ENCODE results near the gene ARHGEF40.

The ARHGEF40 gene

GRCh38 chr14:21083565-21084325 is 13.6 kb downstream of the ARHGEF40 start:
- DNase-seq (ENCODE audit: low read depth), result no peak

GRCh38 chr14:21084396-21084795 is 14.3 kb downstream of the ARHGEF40 start:
- no peak for DNase-seq (ENCODE audit: low read depth)

- DNase-seq (ENCODE audit: low read depth), result peak; percentile 90
Measured at GRCh38 chr14:21084998-21085853, 15.1 kb downstream of the ARHGEF40 start.

- DNase-seq (ENCODE audit: low read depth), result no peak
Measured at GRCh38 chr14:21086908-21087293, 16.8 kb downstream of the ARHGEF40 start.

- peak; percentile 92 for DNase-seq (ENCODE audit: low read depth)
Measured at GRCh38 chr14:21087294-21088091, 17.4 kb downstream of the ARHGEF40 start.

GRCh38 chr14:21088687-21089086 is 18.6 kb downstream of the ARHGEF40 start:
- DNase-seq (ENCODE audit: low read depth), result no peak

GRCh38 chr14:21089271-21089670 is 19.2 kb downstream of the ARHGEF40 start:
- DNase-seq (ENCODE audit: low read depth), result no peak

GRCh38 chr14:21089877-21090193 is 19.7 kb downstream of the ARHGEF40 start:
- DNase-seq (ENCODE audit: low read depth), result no peak

GRCh38 chr14:21090194-21090939 is 20.3 kb downstream of the ARHGEF40 start:
- no peak for DNase-seq (ENCODE audit: low read depth)

- no peak for DNase-seq (ENCODE audit: low read depth)
Measured at GRCh38 chr14:21090940-21091663, 21.0 kb downstream of the ARHGEF40 start.

- DNase-seq (ENCODE audit: low read depth), result no peak
Measured at GRCh38 chr14:21091821-21092272, 21.7 kb downstream of the ARHGEF40 start.

GRCh38 chr14:21092273-21093011 is 22.3 kb downstream of the ARHGEF40 start:
- peak; percentile 49 for DNase-seq (ENCODE audit: low read depth)

GRCh38 chr14:21093018-21093417 is 22.9 kb downstream of the ARHGEF40 start:
- DNase-seq (ENCODE audit: low read depth), result no peak

GRCh38 chr14:21093769-21094681 is 23.9 kb downstream of the ARHGEF40 start:
- no peak for DNase-seq (ENCODE audit: low read depth)

GRCh38 chr14:21095430-21096205 is 25.5 kb downstream of the ARHGEF40 start:
- peak; percentile 38 for DNase-seq (ENCODE audit: low read depth)

GRCh38 chr14:21096438-21096837 is 26.3 kb downstream of the ARHGEF40 start:
- DNase-seq (ENCODE audit: low read depth), result no peak

- no peak for DNase-seq (ENCODE audit: low read depth)
Measured at GRCh38 chr14:21096978-21097635, 27.0 kb downstream of the ARHGEF40 start.

- DNase-seq (ENCODE audit: low read depth), result no peak
Measured at GRCh38 chr14:21097636-21098075, 27.6 kb downstream of the ARHGEF40 start.
